Activated CD4-positive, alpha-beta T cell treated with anti-CD3 and anti-CD28 coated beads, Interleukin-2, amount 10 ng/mL, durations not matched to agents 7 days and 5 days (primary cell): Measurements from ENCODE around the gene TMEM106C. TPM values are rescaled to one million over a fixed set of nuclear protein-coding genes. Genes with fewer than 3 reads are reported as not detected.
A peak's percentile ranks its signal among the peaks of the same experiment; 100 is the strongest.

Experiments used
- CTCF ChIA-PET: fragments of 350-600 bp; sonication (Branson Sonifier 250); formaldehyde crosslinking; loops from one replicate; lab custom pipeline; 2021; ENCODE audit warnings: antibody characterized with exemption; lab: Charles Lee
- POLR2A ChIA-PET: fragments of 350-600 bp; sonication (Branson Sonifier 250); formaldehyde crosslinking; loops from one replicate; lab custom pipeline; 2021; ENCODE audit warnings: antibody characterized with exemption; lab: Charles Lee
- DNase-seq: peaks from one replicate; pipeline ENCODE4 v3.0.0-alpha.2; 2020
- H3K27ac Mint-ChIP-seq: one replicate; pipeline ENCODE4 v1.8.0; 2021; ENCODE audit warnings: mild to moderate bottlenecking, moderate library complexity, mixed read lengths
- H3K27me3 Mint-ChIP-seq: one replicate; pipeline ENCODE4 v1.8.0; 2021; ENCODE audit warnings: mixed read lengths
- H3K36me3 Mint-ChIP-seq: one replicate; pipeline ENCODE4 v1.8.0; 2021; ENCODE audit warnings: low read depth, mixed read lengths
- H3K4me1 Mint-ChIP-seq: one replicate; pipeline ENCODE4 v1.8.0; 2021; ENCODE audit warnings: mixed read lengths
- H3K4me3 Mint-ChIP-seq: one replicate; pipeline ENCODE4 v1.8.0; 2021; ENCODE audit warnings: mild to moderate bottlenecking, moderate library complexity, mixed read lengths
- H3K9me3 Mint-ChIP-seq: one replicate; pipeline ENCODE4 v1.8.0; 2021; ENCODE audit warnings: mixed read lengths
- total RNA-seq, 2 experiments: library from RNA; stranded (reverse); gene quantifications; one replicate each; pipeline ENCODE4 v1.2.3, GENCODE V29; 2021

TMEM106C gene
- total RNA-seq, 2 experiments from 2014 or later = 145 to 181 TPM

DNA sequence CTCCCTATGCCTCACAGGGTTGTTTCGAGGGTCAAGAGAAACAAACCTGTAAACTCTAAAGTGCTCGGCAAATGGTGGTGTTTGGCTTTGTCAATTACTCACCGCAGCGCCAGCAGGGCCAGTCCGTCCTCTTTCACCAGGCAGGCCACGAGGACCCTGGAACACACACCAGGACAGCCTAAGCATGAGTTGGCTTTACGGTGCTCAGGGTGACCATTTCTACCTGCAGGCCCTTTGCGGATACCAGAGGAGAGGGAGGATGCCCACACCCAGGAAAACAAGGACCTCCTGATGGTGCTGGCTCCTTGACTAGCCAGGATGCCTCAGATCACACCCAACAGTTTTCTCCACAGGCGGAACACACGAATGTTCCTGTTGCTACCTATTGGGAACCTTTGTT is 29.4 kb downstream of the TMEM106C start:
- Mint-ChIP-seq H3K27ac (no peak overlapping the region), H3K9me3 (no peaks in the 10 kb centered on the region), H3K4me3 (no peak overlapping the region), H3K4me1 (peaks cover 27% of the 10 kb centered on the region), H3K27me3 (peaks cover 86% of the 10 kb centered on the region), H3K36me3 (no peaks in the 10 kb centered on the region)
- ChIA-PET CTCF (interaction anchor here (1.7 to 1.8 kb wide), 2 partner anchors 9 to 11 kb away, joined by 3 to 5 read pairs; partner anchors contain the start of gene COL2A1), POLR2A (no interaction called here)
- no peak for DNase-seq

- no peak for DNase-seq
- no peaks in the 10 kb centered on the region for H3K9me3 Mint-ChIP-seq
- ChIA-PET CTCF (interaction anchor here (1.7 to 1.8 kb wide), 2 partner anchors 9 to 11 kb away, joined by 3 to 5 read pairs; partner anchors contain the start of gene COL2A1), POLR2A (no interaction called here)
- peaks cover 27% of the 10 kb centered on the region for H3K4me1 Mint-ChIP-seq
- no peak overlapping the region for H3K4me3 Mint-ChIP-seq
- H3K27me3 Mint-ChIP-seq = peaks cover 86% of the 10 kb centered on the region
- no peaks in the 10 kb centered on the region for H3K36me3 Mint-ChIP-seq
- H3K27ac Mint-ChIP-seq = no peak overlapping the region
Measured at GRCh38 chr12:47993491-47993890, 30.1 kb downstream of the TMEM106C start.

DNA sequence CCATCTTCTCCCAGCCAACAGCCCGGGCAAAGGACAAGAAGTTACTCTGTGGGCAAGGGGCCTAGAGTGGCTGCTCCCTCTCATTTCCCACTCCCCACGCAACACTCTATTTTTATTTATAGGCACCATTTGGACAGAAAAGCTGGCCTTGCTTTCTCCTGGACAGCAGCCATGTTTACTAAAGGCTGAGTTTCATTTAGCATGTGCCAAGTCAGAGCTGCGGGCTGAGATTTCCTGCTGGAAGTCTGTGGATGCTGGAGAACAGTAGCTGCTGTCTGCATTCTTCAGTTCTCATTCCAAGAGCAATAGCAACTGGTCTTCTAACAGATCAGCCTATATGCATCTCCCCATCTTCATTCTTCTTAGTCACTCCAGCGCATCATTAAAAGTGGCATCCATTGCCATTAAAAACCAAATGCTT is 32.6 kb downstream of the TMEM106C start:
- DNase-seq = no peak
- H3K9me3 Mint-ChIP-seq = no peaks in the 10 kb centered on the region
- ChIA-PET CTCF (interaction anchor here (1.4 kb wide), 1 partner anchor 19 kb away, joined by 3 read pairs; no protein-coding TSS in a partner anchor), POLR2A (no interaction called here)
- H3K27ac Mint-ChIP-seq = no peak overlapping the region
- peaks cover 96% of the 10 kb centered on the region for H3K27me3 Mint-ChIP-seq
- H3K4me1 Mint-ChIP-seq = peaks cover 6% of the 10 kb centered on the region
- no peaks in the 10 kb centered on the region for H3K36me3 Mint-ChIP-seq
- no peak overlapping the region for H3K4me3 Mint-ChIP-seq

- Mint-ChIP-seq H3K36me3 (no peaks in the 10 kb centered on the region), H3K4me3 (no peak overlapping the region), H3K4me1 (peaks cover 14% of the 10 kb centered on the region)
Measured at GRCh38 chr12:47997321-47997720, 33.9 kb downstream of the TMEM106C start.

DNA sequence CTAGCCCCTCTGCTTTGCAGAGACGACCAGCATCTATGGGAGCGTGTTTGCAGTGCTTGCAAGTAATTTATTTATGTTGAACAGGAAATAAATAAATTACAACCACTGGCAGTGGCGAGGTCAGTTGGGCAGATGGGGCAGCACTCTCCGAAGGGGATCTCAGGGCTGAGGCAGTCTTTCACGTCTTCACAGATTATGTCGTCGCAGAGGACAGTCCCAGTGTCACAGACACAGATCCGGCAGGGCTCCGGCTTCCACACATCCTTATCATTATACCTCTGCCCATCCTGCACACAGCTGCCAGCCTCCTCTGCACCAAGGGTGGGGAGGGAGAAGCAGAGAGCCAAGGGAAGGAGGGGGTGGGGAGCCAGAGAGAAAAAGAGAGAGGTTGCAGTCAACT is 36.4 kb downstream of the TMEM106C start:
- no peaks in the 10 kb centered on the region for H3K36me3 Mint-ChIP-seq
- H3K4me1 Mint-ChIP-seq = peaks cover 30% of the 10 kb centered on the region
- no peak overlapping the region for H3K27ac Mint-ChIP-seq
- POLR2A ChIA-PET = no interaction called here
- H3K9me3 Mint-ChIP-seq = no peaks in the 10 kb centered on the region
- H3K4me3 Mint-ChIP-seq = no peak overlapping the region
- H3K27me3 Mint-ChIP-seq = peaks cover 93% of the 10 kb centered on the region
- CTCF ChIA-PET = interaction anchor here (0.8 kb wide), 1 partner anchor 171 kb away, joined by 3 read pairs; no protein-coding TSS in a partner anchor
- DNase-seq = no peak

More at GRCh38 chr12:47997321-47997720, 33.9 kb downstream of the TMEM106C start:
- no peaks in the 10 kb centered on the region for H3K9me3 Mint-ChIP-seq
- CTCF ChIA-PET = no interaction called here
- POLR2A ChIA-PET = no interaction called here
- no peak for DNase-seq
- H3K27ac Mint-ChIP-seq = no peak overlapping the region
- H3K27me3 Mint-ChIP-seq = peaks cover 96% of the 10 kb centered on the region

DNA sequence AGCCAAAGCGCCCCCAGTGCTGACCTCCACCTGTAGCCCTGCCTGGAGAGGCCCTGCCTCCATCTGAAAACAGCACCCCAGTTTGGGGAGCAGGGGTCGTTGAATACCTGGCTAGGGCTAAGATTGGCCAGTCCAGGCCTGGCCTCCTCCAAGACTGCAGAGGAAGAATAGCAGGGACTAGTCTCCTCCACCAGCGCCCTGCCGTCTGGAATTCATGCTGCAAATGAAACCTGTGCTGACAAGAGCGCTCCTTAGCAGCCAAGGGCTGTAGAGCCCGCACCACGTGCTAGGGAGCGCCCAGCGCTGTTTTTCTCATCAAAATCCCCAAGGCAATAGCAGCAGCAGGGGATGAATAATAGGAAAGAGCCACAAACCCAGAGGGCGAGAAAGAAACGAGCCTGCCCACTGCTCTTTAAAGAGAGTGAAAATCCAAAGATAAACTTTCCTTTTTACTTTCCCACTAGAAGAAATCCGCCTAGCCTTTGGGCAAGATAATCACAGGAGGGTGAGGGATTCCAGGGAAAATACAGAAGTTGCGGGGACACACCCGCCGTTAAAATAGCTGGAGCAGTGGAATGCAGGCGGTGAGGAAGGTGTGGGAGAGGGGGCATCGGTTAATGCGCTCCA is 37.6 kb downstream of the TMEM106C start:
- H3K27ac Mint-ChIP-seq = no peak overlapping the region
- H3K4me1 Mint-ChIP-seq = peaks cover 32% of the 10 kb centered on the region
- POLR2A ChIA-PET = no interaction called here
- DNase-seq = no peak
- H3K4me3 Mint-ChIP-seq = peak overlapping the region; percentile 41
- peaks cover 95% of the 10 kb centered on the region for H3K27me3 Mint-ChIP-seq
- no peaks in the 10 kb centered on the region for H3K36me3 Mint-ChIP-seq
- CTCF ChIA-PET = interaction anchor here (0.8 to 1.5 kb wide), 3 partner anchors 9 to 172 kb away, joined by 3 read pairs; no protein-coding TSS in a partner anchor
- H3K9me3 Mint-ChIP-seq = no peaks in the 10 kb centered on the region

DNA sequence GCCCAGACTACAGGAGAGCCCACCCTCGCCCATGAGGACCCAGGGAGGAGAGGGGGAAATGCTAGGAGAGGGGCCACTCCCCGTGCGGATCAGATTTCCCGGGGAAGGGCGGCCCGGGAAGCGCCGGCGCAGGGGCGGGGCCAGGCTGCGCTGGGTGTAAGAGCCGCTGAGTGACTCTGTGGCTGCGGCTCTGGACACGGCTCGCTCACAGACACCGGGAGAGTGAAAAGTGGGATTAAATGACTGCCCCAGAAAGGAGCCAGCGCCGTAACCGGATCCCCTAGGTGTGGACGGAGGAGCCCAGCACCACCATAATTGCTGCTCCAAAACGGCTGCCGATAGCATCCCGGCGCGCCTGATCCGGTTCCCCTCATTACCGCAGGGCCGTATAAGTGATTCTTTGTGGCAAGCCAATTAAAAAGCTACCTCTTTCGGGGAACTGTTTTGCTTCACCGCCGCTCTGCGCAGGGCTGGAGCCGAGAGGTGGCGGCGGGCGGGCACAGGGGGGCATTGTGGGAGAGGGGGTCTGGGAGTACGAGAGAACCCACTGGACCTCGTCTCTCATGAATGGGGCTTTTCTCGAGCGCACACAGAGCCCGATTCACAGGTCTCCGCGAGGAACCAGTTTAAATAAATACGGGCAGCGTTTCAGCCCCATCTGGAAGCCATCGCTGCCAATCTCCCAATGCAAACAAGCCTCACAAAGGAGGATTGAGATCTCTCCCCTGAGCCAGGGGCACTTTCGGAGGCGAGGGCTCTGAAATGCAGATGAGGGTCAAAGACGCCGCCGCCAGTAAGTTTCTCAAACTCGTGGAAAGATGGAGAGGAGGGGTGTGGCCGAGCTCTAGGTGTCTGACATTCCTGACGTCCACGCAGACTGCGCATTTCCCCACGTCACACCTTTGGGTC is 38.4 kb downstream of the TMEM106C start:
- Mint-ChIP-seq H3K9me3 (no peaks in the 10 kb centered on the region), H3K4me3 (peak overlapping the region; percentile 41), H3K4me1 (peaks cover 32% of the 10 kb centered on the region), H3K27me3 (peaks cover 93% of the 10 kb centered on the region), H3K27ac (no peak overlapping the region), H3K36me3 (no peaks in the 10 kb centered on the region)
- DNase-seq = no peak
- ChIA-PET POLR2A (no interaction called here), CTCF (interaction anchor here (1.0 to 1.5 kb wide), 3 partner anchors 8 to 10 kb away, joined by 3 to 4 read pairs (median 3); no protein-coding TSS in a partner anchor)

GRCh38 chr12:48002414-48002730 is 39.0 kb downstream of the TMEM106C start:
- DNase-seq = no peak
- POLR2A ChIA-PET = no interaction called here

DNA sequence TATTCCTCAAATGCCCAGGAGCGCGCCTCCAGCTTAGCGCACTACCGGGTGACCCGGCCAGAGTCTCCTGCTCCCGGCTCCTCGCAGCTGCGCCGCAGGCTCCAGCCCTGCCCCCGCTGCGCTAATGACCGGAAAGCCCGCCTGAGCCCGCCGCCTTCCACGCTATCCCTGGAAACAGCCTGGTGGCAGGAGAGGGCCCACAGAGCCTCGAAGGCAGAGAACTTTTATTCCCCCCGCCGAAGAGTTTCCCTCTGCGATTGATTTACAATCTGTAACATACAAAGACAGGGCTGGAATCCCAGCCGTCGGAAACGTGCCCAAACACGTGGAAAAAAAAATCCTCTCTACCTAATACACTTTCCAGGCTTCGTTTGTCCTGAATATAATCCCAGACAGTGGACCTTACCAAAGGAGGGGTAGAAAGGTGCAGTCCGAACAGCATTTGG is 39.4 kb downstream of the TMEM106C start:
- ChIA-PET CTCF (interaction anchor here (1.0 to 1.2 kb wide), 2 partner anchors 8 to 9 kb away, joined by 3 to 4 read pairs; no protein-coding TSS in a partner anchor), POLR2A (interaction anchor here (0.6 kb wide), 1 partner anchor 42 kb away, joined by 3 read pairs; no protein-coding TSS in a partner anchor)
- Mint-ChIP-seq H3K27me3 (peaks cover 95% of the 10 kb centered on the region), H3K4me3 (no peak overlapping the region), H3K9me3 (no peaks in the 10 kb centered on the region), H3K36me3 (no peaks in the 10 kb centered on the region), H3K27ac (no peak overlapping the region), H3K4me1 (peaks cover 32% of the 10 kb centered on the region)
- no peak for DNase-seq

More at GRCh38 chr12:48002414-48002730, 39.0 kb downstream of the TMEM106C start:
- peaks cover 32% of the 10 kb centered on the region for H3K4me1 Mint-ChIP-seq
- no peaks in the 10 kb centered on the region for H3K9me3 Mint-ChIP-seq
- CTCF ChIA-PET = interaction anchor here (1.0 to 1.5 kb wide), 3 partner anchors 9 to 11 kb away, joined by 3 to 4 read pairs (median 3); no protein-coding TSS in a partner anchor
- H3K36me3 Mint-ChIP-seq = no peaks in the 10 kb centered on the region
- H3K4me3 Mint-ChIP-seq = peak overlapping the region; percentile 41
- peaks cover 93% of the 10 kb centered on the region for H3K27me3 Mint-ChIP-seq
- H3K27ac Mint-ChIP-seq = no peak overlapping the region

GRCh38 chr12:48003226-48004052 is 40.0 kb downstream of the TMEM106C start:
- peak overlapping the region; percentile 34 for H3K27ac Mint-ChIP-seq
- no peaks in the 10 kb centered on the region for H3K9me3 Mint-ChIP-seq
- DNase-seq = no peak
- peaks cover 95% of the 10 kb centered on the region for H3K27me3 Mint-ChIP-seq
- ChIA-PET POLR2A (interaction anchor here (0.6 kb wide), 1 partner anchor 42 kb away, joined by 3 read pairs; no protein-coding TSS in a partner anchor), CTCF (interaction anchor here (1.5 to 1.8 kb wide), 2 partner anchors 10 to 65 kb away, joined by 3 to 5 read pairs; no protein-coding TSS in a partner anchor)
- peak overlapping the region; percentile 35 for H3K4me3 Mint-ChIP-seq
- H3K4me1 Mint-ChIP-seq = peaks cover 32% of the 10 kb centered on the region
- H3K36me3 Mint-ChIP-seq = no peaks in the 10 kb centered on the region

DNA sequence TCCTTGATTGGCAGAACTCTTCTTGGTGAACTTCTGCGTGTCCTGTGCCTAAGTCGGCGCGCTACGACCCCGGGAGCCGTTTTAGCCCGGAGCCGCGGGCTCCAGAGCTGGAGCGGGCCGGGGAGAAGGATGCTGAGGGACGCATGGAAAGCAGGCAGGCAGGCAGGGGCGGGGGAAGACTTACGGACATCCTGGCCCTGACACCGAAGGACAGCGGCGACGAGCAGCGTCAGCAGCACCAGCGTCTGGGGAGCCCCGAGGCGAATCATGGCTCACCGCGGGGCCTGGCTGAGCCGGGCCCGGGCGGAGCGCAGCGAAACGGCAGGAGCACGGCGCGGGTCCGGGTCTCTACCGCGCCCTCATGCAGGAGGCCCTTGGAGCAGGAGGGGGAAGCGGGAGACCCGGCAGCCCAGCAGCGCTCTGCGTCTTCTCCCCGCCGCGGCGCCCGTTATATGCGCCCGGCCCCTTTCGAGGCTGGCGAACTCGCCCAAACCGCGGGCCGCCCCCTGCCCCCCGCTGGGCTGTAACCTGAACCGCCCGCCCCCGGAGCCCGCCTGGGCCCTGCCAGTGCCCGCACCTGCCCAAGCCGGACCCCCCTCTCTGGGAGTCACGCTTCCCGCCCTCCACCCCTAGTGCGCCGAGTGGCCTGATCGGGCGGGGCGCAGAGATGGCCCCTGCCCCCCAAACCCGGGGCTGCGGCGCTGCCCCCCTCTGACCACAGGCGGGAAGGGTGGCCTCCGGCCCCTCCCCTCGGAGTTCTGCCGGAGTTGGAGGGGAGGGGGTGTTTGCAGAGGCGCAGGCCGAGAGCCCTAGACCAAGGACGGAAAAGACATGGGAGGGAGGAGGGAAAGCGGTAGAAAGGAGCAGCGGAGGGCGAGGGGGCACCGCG is 40.9 kb downstream of the TMEM106C start, which contains the start of gene COL2A1:
Gene COL2A1, minus strand, starts transcription at position 424 of the 889 bp plus-strand sequence. Its CDS starts 155 bp downstream, at position 269.
- no peaks in the 10 kb centered on the region for H3K36me3 Mint-ChIP-seq
- H3K27me3 Mint-ChIP-seq = peaks cover 95% of the 10 kb centered on the region
- no peaks in the 10 kb centered on the region for H3K9me3 Mint-ChIP-seq
- H3K4me3 Mint-ChIP-seq = peak within 1 kb of the TSS; percentile 35
- peak within 1 kb of the TSS; percentile 34 for H3K27ac Mint-ChIP-seq
- POLR2A ChIA-PET = no interaction called here
- CTCF ChIA-PET = interaction anchor here (0.6 to 1.8 kb wide), 4 partner anchors 11 to 132 kb away, joined by 3 to 5 read pairs (median 4); no protein-coding TSS in a partner anchor
- no peak for DNase-seq
- peaks cover 32% of the 10 kb centered on the region for H3K4me1 Mint-ChIP-seq
